ENCODE results near the gene ATP6V1B1.
"Not testable (repeated sequence)": the region's sequence is repeated elsewhere in the genome, so short reads cannot be mapped to it uniquely, and the experiment has no call there.

Gene ATP6V1B1

DNA sequence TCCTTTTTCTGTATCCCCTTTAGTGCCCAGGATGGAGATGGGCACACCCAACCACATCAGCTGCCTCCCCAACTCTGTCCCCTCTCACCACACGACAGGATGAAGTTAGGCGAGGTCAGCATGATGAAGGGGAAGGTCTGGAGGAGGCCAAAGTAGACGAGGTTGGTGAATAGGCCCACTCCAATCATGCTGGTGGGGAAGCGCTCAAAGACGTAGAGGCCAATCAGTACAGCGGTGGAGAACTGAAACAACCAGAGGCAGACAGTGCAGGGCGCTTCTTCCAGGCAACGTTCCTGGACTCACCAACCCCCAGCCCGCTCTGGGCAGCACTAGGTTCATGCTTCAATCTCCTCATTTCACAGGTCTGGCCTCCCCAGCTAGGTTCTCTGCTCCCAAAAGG is 56.0 kb downstream of the ATP6V1B1 start:
- no peak for DNase-seq (ENCODE audit: low read depth)
- H3K4me3 ChIP-seq (ENCODE audit: low read length): no peak overlapping the region
- TF ChIP-seq, protein P1, sequence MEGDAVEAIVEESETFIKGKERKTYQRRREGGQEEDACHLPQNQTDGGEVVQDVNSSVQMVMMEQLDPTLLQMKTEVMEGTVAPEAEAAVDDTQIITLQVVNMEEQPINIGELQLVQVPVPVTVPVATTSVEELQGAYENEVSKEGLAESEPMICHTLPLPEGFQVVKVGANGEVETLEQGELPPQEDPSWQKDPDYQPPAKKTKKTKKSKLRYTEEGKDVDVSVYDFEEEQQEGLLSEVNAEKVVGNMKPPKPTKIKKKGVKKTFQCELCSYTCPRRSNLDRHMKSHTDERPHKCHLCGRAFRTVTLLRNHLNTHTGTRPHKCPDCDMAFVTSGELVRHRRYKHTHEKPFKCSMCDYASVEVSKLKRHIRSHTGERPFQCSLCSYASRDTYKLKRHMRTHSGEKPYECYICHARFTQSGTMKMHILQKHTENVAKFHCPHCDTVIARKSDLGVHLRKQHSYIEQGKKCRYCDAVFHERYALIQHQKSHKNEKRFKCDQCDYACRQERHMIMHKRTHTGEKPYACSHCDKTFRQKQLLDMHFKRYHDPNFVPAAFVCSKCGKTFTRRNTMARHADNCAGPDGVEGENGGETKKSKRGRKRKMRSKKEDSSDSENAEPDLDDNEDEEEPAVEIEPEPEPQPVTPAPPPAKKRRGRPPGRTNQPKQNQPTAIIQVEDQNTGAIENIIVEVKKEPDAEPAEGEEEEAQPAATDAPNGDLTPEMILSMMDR (conservative IDR thresholded peaks at IDR 0.05; ENCODE audit: low read depth, low read length): no peak

DNA sequence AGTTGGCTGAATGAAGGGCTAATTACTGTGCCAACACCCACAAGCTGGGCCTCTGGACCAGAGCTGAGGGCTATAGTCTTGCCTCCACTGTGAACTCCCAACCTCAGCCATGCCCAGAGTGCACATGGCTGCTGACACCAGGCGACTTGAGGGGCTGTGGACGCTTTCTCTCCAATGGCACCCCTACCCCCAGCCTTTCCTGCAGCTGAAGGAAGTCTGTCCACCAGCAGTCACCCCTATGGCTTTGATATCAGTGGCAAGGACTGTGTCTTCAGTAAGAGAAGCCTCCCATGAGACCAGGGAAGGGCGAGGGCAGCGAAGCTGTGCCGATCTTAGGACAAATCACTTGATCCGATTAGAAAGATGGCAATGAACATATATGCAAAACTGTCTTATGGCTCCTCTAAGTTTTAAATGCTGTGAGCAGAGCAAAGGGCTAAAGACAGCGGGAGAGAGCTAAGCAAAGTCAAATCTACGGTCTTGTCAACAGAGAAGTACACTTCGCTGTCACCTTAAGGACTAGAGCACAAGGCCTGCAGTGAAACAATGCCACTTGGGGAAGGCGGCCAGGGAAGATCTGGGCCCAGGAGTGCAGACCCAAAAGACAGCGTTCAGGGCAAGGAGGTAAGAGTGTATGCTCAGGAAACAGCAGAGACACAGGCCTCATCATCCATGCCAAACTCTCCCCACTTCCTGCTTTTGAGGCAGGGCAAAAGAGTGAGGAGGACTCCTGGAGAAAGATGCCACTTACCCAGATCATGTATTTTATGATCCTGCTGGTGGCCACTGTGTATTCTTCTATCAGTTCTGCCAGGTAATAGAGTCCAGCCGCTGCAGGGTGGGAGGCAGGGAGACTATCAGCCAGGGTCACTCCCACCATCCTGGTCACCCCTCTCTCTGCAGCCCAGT is 57.5 kb downstream of the ATP6V1B1 start:
- H3K4me3 ChIP-seq (ENCODE audit: low read length): peak overlapping the region; percentile 83
- no peak for DNase-seq (ENCODE audit: low read depth)
- TF ChIP-seq, protein P1 (conservative IDR thresholded peaks at IDR 0.05; ENCODE audit: low read depth, low read length): no peak

DNA sequence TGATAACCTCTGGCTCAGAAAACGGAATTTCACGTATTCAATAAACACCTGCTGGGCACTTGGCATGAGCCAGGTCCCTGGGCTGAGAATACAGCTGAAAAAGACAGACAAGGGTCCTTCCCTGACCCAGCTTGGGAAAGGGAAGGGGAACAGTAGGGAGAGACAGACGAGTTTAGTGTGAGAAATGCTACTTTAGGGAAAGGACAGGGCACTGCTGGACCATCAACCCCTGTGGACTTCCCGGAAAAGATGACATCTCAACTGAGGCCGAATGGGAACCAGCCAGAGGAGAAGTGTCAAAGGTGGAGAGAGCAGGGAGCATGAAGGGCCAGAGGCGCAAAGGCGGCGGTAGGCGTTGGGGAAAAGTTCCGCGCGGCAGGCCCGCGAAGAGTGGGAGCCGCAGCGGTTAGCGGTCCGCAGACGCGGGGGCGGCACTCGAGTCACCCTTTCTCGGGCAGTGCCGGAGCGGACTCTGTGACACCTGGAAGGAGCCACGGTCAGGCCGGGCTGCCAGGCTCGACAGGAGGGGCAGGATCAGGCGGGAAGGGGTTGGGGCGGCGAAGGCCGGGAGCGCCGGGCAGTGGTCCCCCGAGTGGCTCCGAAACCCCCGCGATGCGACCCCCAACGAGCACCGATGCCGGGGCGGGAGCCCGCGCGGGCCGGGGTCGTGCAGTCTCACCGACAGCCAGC is 58.5 kb downstream of the ATP6V1B1 start:
- H3K4me3 ChIP-seq (ENCODE audit: low read length): peak overlapping the region; percentile 83
- TF ChIP-seq, protein P1 (conservative IDR thresholded peaks at IDR 0.05; ENCODE audit: low read depth, low read length): no peak
- no peak for DNase-seq (ENCODE audit: low read depth)

DNA sequence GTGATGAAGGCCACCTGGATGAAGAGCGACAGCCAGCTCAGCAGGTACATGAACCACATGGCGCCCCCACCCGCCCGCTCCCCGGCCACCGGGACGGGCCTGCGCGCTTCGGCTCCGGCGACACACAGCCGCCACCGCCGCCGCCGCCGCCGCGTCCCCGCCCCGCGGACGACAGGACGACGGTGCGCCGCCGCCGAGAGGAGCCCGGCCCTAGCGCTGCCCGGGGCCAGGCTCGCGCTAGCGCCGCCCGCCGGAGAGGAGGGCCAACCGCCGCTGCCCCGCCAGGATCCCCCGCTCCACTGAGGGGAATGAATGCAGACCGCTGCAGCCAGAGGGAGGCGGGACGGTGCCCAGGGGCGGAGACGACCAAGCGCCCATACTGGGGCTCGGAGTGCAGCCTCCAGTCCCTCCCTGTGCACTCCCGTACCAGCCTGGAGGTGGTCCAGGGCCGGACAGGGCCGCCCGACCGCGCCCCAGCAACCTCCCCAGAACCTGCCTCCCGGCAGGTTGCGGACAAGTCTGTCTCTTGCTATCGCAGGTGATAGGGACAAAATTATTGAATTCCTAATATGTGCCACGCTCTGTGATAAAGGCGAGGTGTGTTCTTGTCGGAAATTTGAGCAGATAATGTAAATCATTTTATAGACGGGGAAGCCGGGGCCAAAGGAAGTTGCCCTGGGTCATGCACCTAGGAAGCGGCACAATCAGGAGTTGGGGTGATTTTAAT is 59.2 kb downstream of the ATP6V1B1 start, which contains the start of gene TEX261:
TSS of gene TEX261 (minus strand) at position 175 of the 727 bp plus-strand sequence. CDS start at position 59, 116 bp downstream.
- peak within 1 kb of the TSS; percentile 83 for H3K4me3 ChIP-seq (ENCODE audit: low read length)
- TF ChIP-seq, protein P1 (conservative IDR thresholded peaks at IDR 0.05; ENCODE audit: low read depth, low read length): peak; percentile 65
- DNase-seq (ENCODE audit: low read depth): peak; percentile 58

DNA sequence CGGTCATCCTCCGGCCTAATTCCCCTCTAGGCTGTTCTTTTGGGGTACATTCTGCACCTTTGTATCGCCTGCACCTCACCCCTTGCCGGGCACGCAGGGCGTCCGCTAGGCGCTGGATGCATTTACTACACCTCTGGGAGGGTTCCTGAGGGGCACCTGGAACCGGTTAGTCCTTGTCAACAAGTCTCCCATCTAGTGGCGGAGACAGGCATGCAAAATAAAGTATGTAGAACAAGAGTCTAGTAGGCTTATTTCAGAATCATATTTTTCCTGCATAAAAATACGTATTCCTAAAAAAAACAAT is 59.7 kb downstream of the ATP6V1B1 start:
- peak overlapping the region; percentile 72 for H3K4me3 ChIP-seq (ENCODE audit: low read length)
- TF ChIP-seq, protein P1 (conservative IDR thresholded peaks at IDR 0.05; ENCODE audit: low read depth, low read length): peak; percentile 60
- DNase-seq (ENCODE audit: low read depth): no peak

DNA sequence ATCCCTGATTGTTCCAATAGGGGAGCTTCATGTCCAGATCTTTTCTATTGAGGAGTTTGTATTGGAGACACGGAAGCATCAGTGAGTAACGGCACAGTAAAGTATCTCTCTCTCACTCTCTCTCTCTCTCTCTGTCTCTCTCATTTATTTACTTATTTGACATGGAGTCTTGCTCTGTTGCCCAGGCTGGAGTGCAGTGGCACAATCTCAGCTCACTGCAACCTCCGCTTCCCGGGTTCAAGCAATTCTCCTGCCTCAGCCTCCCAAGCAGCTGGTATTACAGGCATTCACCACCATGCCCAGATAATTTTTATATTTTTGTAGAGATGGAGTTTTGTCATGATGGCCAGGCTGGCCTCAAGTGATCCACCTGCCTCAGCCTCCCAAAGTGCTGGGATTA is 63.2 kb downstream of the ATP6V1B1 start:
- not testable (repeated sequence) for H3K4me3 ChIP-seq (ENCODE audit: low read length); DNase-seq (ENCODE audit: low read depth)

DNA sequence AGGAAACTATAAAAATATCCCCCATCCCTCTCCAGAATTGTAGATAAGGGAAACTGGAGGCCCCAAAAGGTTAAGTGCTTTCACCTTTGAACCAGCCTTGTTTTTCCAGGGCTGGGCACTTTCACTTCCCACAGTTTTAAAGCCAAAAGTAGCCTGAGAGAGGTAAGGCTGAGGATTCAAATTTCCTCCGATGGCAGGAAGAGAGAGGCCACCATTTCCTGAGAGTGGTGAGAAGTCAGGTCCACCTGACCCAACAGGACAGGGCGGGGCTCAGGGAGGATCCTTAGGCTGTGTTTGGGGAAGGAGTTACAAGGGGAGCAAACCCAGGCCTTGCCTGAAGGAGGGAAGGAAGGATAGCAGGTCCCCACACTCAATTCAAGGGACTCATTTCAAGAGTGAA is 63.7 kb downstream of the ATP6V1B1 start:
- no peak for DNase-seq (ENCODE audit: low read depth)
- H3K4me3 ChIP-seq (ENCODE audit: low read length): no peak overlapping the region
- TF ChIP-seq, protein P1 (conservative IDR thresholded peaks at IDR 0.05; ENCODE audit: low read depth, low read length): no peak

DNA sequence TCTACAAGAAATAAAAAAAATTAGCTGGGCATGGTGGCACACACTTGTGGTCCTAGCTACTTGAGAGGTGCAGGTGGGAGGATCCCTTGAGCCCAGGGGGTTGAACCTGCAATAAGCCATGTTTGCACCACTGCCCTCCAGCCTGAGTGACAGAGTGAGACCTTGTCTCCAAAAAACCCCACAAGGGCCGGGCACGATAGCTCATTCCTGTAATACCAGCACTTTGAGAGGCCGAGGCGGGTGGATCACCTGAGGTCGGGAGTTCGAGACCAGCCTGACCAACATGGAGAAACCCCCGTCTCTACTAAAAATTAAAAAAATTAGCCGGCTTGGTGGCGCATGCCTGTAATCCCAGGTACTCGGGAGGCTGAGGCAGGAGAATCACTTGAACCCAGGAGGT is 64.2 kb downstream of the ATP6V1B1 start:
- DNase-seq (ENCODE audit: low read depth): not testable (repeated sequence)

More for the DNA sequence above, 64.2 kb downstream of the ATP6V1B1 start:
- not testable (repeated sequence) for H3K4me3 ChIP-seq (ENCODE audit: low read length)

All from retinal pigment epithelial cell (primary cell).